SU-DHL-6 (cell line): ENCODE data around the gene PPFIBP2.

ENCODE experiments used
- EZH2phosphoT487 ChIP-seq: fragments of 200-600 bp; sonication (generic), shearing (Covaris generic); conservative IDR thresholded peaks from 2 replicates; pipeline ENCODE4 v1.6.1; 2018; ENCODE audit warnings: mild to moderate bottlenecking, antibody characterized with exemption, low read length, moderate library complexity, mixed read lengths
- TF ChIP-seq, protein P1 (sequence below): fragments of 200-600 bp; sonication (generic); IDR thresholded peaks from one replicate; pipeline ENCODE4 v1.5.1; 2017; ENCODE audit warnings: antibody characterized with exemption, mild to moderate bottlenecking, low read length, moderate library complexity; ENCODE audit not compliant: insufficient read depth, poor library complexity, severe bottlenecking

DNA sequence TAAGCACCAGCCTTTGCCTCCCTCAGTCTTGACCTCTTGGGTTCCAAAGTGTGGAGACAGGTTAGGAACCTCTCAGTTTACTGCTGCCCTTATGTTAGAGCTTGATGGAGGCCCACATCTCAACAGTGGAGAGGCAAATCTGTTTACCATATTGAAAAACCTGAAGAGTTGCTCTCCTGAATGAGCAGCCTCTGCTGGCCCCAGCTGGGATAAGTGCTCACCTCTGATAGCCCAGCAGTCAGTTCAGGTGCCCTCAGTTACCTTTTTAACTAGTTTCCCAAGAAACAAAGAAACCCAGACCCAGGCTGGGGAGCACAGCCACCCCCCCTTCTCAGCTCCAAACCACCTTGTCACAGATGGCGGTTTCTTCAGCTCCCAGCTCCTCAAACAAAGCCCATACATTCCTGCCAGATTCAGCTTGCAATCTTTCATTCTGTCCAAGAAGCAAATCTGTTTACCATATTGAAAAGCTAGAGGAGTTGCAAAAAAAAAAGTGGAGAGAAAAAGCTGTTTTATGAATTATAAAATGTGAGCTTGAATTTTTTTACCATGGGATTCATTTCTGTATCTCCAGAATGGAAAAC is 57.2 kb downstream of the PPFIBP2 start:
- TF ChIP-seq EZH2phosphoT487, result no peak
- TF ChIP-seq, protein P1, sequence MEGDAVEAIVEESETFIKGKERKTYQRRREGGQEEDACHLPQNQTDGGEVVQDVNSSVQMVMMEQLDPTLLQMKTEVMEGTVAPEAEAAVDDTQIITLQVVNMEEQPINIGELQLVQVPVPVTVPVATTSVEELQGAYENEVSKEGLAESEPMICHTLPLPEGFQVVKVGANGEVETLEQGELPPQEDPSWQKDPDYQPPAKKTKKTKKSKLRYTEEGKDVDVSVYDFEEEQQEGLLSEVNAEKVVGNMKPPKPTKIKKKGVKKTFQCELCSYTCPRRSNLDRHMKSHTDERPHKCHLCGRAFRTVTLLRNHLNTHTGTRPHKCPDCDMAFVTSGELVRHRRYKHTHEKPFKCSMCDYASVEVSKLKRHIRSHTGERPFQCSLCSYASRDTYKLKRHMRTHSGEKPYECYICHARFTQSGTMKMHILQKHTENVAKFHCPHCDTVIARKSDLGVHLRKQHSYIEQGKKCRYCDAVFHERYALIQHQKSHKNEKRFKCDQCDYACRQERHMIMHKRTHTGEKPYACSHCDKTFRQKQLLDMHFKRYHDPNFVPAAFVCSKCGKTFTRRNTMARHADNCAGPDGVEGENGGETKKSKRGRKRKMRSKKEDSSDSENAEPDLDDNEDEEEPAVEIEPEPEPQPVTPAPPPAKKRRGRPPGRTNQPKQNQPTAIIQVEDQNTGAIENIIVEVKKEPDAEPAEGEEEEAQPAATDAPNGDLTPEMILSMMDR, result no peak
